A549 treated with CpdA at 1 μM for 4 hours (cell line): Measurements from ENCODE around the gene TNFAIP6. TPM values are rescaled to one million over a fixed set of nuclear protein-coding genes. Genes with fewer than 3 reads are reported as not detected.

ENCODE experiments used
- total RNA-seq: library from RNA; stranded (reverse); fragments of 200-300 nt; extraction: Qiagen RNA extraction; gene quantifications from 5 replicates; pipeline ENCODE4 v1.2.3, GENCODE V29; 2022; ENCODE audit warnings: low read depth

TNFAIP6 gene
- 1.1 to 1.6 TPM (median 1.4 TPM) in 5 replicates for total RNA-seq

GRCh38 chr2:151357359-151357758, at the start of gene TNFAIP6:
TNFAIP6 (plus strand) TSS chr2:151357592; CDS start chr2:151357667, 75 bp downstream.

GRCh38 chr2:151409601-151410484, 52.5 kb downstream of the TNFAIP6 start, which contains the start of gene RIF1:
RIF1 (plus strand) TSS chr2:151409902; CDS start chr2:151410424, 522 bp downstream.

Other genes with a start within 250 kb of the TNFAIP6 start
- gene RBM43, start 95.7 kb upstream of the TNFAIP6 start, total RNA-seq, result 2.8 to 5.0 TPM (median 3.4 TPM) in 5 replicates
- 11.5 to 16.0 TPM (median 12.4 TPM) in 5 replicates for gene NMI, start 67.9 kb upstream of the TNFAIP6 start, total RNA-seq
- gene RIF1, start 52.3 kb downstream of the TNFAIP6 start, total RNA-seq, result 14.1 to 31.0 TPM (median 17.6 TPM) in 5 replicates